Gastroesophageal sphincter (tissue), 3 donors: ENCODE data around the gene SNX19.

Experiments used
- POLR2A ChIP-seq, 2 donors: fragments of 450-650 bp; IDR thresholded peaks; one replicate each; pipeline ENCODE4 v1.6.1; 2017; ENCODE audit warnings: antibody characterized with exemption in 2 of 2, mild to moderate bottlenecking in 2 of 2, moderate library complexity in 1 of 2
- TF ChIP-seq, protein P1 (sequence below), 4 experiments: fragments of 200-600 bp in 2 of 4; fragments of 450-650 bp in 2 of 4; sonication (generic) in 1 of 4; IDR thresholded peaks; one replicate each; pipeline ENCODE4 v1.5.1; 2017 to 2019; ENCODE audit warnings: antibody characterized with exemption in 4 of 4, mild to moderate bottlenecking in 2 of 4, moderate library complexity in 2 of 4

DNA sequence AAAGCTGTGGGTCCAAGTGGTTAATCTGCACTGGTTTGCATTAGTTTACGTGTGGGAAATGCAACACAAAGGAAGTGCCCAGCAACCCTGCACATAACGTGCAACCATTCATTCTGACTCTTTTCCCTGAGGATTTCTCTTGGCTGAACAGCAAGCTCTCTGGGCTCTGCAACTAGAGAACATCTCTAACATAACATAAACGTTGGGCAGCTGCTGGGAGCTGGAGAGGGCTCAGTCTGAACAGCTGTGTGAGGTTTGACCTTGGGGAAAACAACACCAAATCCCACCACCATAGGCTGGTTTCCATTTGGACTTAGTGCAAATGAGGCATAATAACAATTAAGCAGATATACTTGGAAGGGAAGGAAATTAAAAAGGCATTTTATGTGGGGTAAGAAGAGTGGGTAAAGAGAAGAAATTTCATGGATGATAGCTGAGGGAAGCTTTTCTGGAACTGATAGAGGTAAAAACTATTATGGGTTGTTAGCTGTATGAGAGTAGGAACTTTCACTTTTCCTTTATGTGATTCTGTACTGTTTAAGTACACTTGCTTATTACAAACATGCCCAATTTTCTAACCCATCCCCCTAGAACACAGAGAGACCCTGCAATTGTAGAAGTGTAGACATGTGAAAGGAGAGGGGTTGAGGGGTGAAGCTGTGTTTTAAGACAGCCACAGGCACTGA, 76.2 kb downstream of the SNX19 start:
- no peak for TF ChIP-seq POLR2A (IDR thresholded peaks at IDR 0.05)
- TF ChIP-seq, protein P1, sequence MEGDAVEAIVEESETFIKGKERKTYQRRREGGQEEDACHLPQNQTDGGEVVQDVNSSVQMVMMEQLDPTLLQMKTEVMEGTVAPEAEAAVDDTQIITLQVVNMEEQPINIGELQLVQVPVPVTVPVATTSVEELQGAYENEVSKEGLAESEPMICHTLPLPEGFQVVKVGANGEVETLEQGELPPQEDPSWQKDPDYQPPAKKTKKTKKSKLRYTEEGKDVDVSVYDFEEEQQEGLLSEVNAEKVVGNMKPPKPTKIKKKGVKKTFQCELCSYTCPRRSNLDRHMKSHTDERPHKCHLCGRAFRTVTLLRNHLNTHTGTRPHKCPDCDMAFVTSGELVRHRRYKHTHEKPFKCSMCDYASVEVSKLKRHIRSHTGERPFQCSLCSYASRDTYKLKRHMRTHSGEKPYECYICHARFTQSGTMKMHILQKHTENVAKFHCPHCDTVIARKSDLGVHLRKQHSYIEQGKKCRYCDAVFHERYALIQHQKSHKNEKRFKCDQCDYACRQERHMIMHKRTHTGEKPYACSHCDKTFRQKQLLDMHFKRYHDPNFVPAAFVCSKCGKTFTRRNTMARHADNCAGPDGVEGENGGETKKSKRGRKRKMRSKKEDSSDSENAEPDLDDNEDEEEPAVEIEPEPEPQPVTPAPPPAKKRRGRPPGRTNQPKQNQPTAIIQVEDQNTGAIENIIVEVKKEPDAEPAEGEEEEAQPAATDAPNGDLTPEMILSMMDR (IDR thresholded peaks at IDR 0.05): no peak
